Right lobe of liver (tissue), 6 donors: ENCODE results near the gene BRAP. TPM values are rescaled to one million over a fixed set of nuclear protein-coding genes. Genes with fewer than 3 reads are reported as not detected.
"Not testable (repeated sequence)": the region's sequence is repeated elsewhere in the genome, so short reads cannot be mapped to it uniquely, and the experiment has no call there.

Source experiments
- ATAC-seq, 4 donors: fragments of 200-7000 bp; cut with Tn5 transposase; one replicate each; pipeline ENCODE4 v1.9.1; 2020; ENCODE audit warnings: mild to moderate bottlenecking in 4 of 4, moderate library complexity in 4 of 4
- DNase-seq, 3 donors: peaks; one replicate each; pipeline ENCODE4 v3.0.0-alpha.2; 2020
- H3K27ac ChIP-seq, 3 donors: fragments of 200-600 bp; one replicate each; pipeline ENCODE4 v1.8.0; 2022
- H3K27me3 ChIP-seq, 2 donors: fragments of 200-600 bp; one replicate each; pipeline ENCODE4 v1.8.0; 2022
- H3K36me3 ChIP-seq, 4 donors: fragments of 200-600 bp; sonication (generic) in 1 of 4; one replicate each; pipeline versions ENCODE4 v1.5.1 to v1.8.0; 2017 to 2022; ENCODE audit warnings: control low read depth in 1 of 4
- H3K4me1 ChIP-seq, 4 donors: fragments of 200-600 bp; sonication (generic) in 1 of 4; one replicate each; pipeline versions ENCODE4 v1.5.1 to v1.8.0; 2017 to 2022; ENCODE audit warnings: control low read depth in 1 of 4
- H3K4me3 ChIP-seq, 3 donors: fragments of 200-600 bp; one replicate each; pipeline ENCODE4 v1.8.0; 2022
- H3K9me3 ChIP-seq, 4 donors: fragments of 200-600 bp; sonication (generic) in 1 of 4; one replicate each; pipeline versions ENCODE4 v1.5.1 to v1.8.0; 2017 to 2022; ENCODE audit warnings: control low read depth in 1 of 4
- CTCF ChIP-seq, 4 donors: fragments of 200-600 bp in 3 of 4; fragments of 450-650 bp in 1 of 4; IDR thresholded peaks; one replicate each; pipeline versions ENCODE4 v1.5.1 to v1.8.0; 2016 to 2022; ENCODE audit warnings: antibody characterized with exemption in 4 of 4, mild to moderate bottlenecking in 2 of 4
- POLR2A ChIP-seq: fragments of 450-650 bp; IDR thresholded peaks from one replicate; pipeline ENCODE4 v1.6.1; 2017; ENCODE audit warnings: antibody characterized with exemption, mild to moderate bottlenecking
- WGBS: methylation state at CpG from one replicate; pipeline ENCODE4 v1.1.6; 2018; ENCODE audit warnings: low coverage, low lambda C conversion rate; ENCODE audit not compliant: insufficient coverage; ENCODE audit errors: missing lambda C conversion rate; 5-methylcytosine and 5-hydroxymethylcytosine counted together
- intact Hi-C, 2 donors: fragments of 100-400 bp; cut with DNase I; formaldehyde crosslinking; loops; one replicate each; pipeline versions ENCODE4 v1.11.2 to v1.14.1; 2022
- long read RNA-seq: library from polyadenylated mRNA; unstranded; transcript quantifications from one replicate; pipeline ENCODE4 v2.0.0, GENCODE V29; 2019
- total RNA-seq, 6 experiments: library from RNA; depleted of rRNA in 2 of 6; stranded (reverse); fragments of >200 nt in 2 of 6; fragmentation: NEBNext Ultra II Directional in 3 of 6; extraction: Animal tissue kit (Norgen Biotek cat#: 25700) in 3 of 6; gene quantifications; one replicate each; pipeline versions ENCODE4 v1.1.0 to v1.2.4, GENCODE V29; 2016 to 2023
- donor health status: DM: no; HTN: yes; CAD: no.
- donor health status: DM: no; HTN: no; CAD: no.
- donor health status: DM: no; HTN: no; CAD: no.
- donor health status: DM: no; HTN: yes; CAD: no.
- donor health status: DM: no; HTN: yes; CAD: no.

The BRAP gene
- total RNA-seq, result 1 to 10 TPM; 5.3 to 8.1 (median 7.5) TPM
- long read RNA-seq, result 0 reads

- Histone ChIP-seq H3K27ac (peak within 1 kb of the TSS; percentile 61 to 82 (median 74)), H3K4me1 (peaks cover 0 to 20% (median 6%) of the 10 kb centered on the region in 4 donors), H3K4me3 (peak within 1 kb of the TSS; percentile 87 to 95 (median 92)), H3K27me3 (no peaks in the 10 kb centered on the region), H3K9me3 (no peaks in the 10 kb centered on the region), H3K36me3 (peaks cover 0 to 20% (median 5%) of the 10 kb centered on the region in 4 donors)
- intact Hi-C loops, result no loop called here
- TF ChIP-seq POLR2A (peak; percentile 74), CTCF (IDR thresholded peaks at IDR 0.05) (peak in 1 of 4 donors; percentile 8)
- ATAC-seq (peak; percentile 93 to 96 (median 94)), DNase-seq (peak; percentile 92 to 95 (median 94))
- 0% methylated on average over 11 of the region's 63 CpGs for WGBS
Measured at GRCh38 chr12:111685811-111686573, at the start of gene BRAP, which contains the start of gene ACAD10. Gene BRAP, minus strand, starts transcription at chr12:111685956. Its CDS starts 164 bp downstream, at chr12:111685792. Gene ACAD10, plus strand, starts transcription at chr12:111686053. Its CDS starts 6,657 bp downstream, at chr12:111692710.

GRCh38 chr12:111733340-111733915 is 47.7 kb upstream of the BRAP start:
- no peaks in the 10 kb centered on the region for H3K27me3 ChIP-seq
- no peak overlapping the region for H3K4me3 ChIP-seq
- TF ChIP-seq POLR2A, result no peak
- DNase-seq, result no peak
- intact Hi-C loops, result no loop called here
- H3K36me3 ChIP-seq, result peaks cover 0 to 38% (median 6%) of the 10 kb centered on the region in 4 donors
- no peak for ATAC-seq
- H3K27ac ChIP-seq, result no peak overlapping the region
- no peaks in the 10 kb centered on the region for H3K4me1 ChIP-seq
- 84% methylated on average over 3 of the region's 8 CpGs for WGBS
- no peaks in the 10 kb centered on the region for H3K9me3 ChIP-seq

GRCh38 chr12:111732786-111733185 is 47.0 kb upstream of the BRAP start:
- ATAC-seq, result no peak
- intact Hi-C loops, result no loop called here
- Histone ChIP-seq H3K36me3 (peaks cover 0 to 35% (median 6%) of the 10 kb centered on the region in 4 donors), H3K27ac (no peak overlapping the region), H3K27me3 (no peaks in the 10 kb centered on the region), H3K9me3 (no peaks in the 10 kb centered on the region), H3K4me1 (no peaks in the 10 kb centered on the region), H3K4me3 (no peak overlapping the region)
- no peak for TF ChIP-seq POLR2A
- TF ChIP-seq CTCF (IDR thresholded peaks at IDR 0.05), result no peak
- WGBS, result 52% methylated on average over 3 of the region's 4 CpGs
- DNase-seq, result peak in 1 of 3 donors; percentile 8

GRCh38 chr12:111730420-111730819 is 44.7 kb upstream of the BRAP start:
- Histone ChIP-seq H3K27ac (no peak overlapping the region), H3K36me3 (peaks cover 0 to 19% (median 4%) of the 10 kb centered on the region in 4 donors), H3K4me3 (no peak overlapping the region), H3K27me3 (no peaks in the 10 kb centered on the region), H3K4me1 (no peaks in the 10 kb centered on the region), H3K9me3 (no peaks in the 10 kb centered on the region)
- DNase-seq (peak in 1 of 3 donors; percentile 1), ATAC-seq (no peak)
- 89% methylated on average over 8 of the region's 9 CpGs for WGBS
- TF ChIP-seq CTCF (IDR thresholded peaks at IDR 0.05) (no peak), POLR2A (no peak)
- intact Hi-C loops, result no loop called here

GRCh38 chr12:111728795-111729194 is 43.0 kb upstream of the BRAP start:
- no CpG with 5 or more reads among the region's 2 CpGs for WGBS
- H3K4me3 ChIP-seq, result no peak overlapping the region
- intact Hi-C loops, result no loop called here
- H3K4me1 ChIP-seq, result no peaks in the 10 kb centered on the region
- no peak overlapping the region for H3K27ac ChIP-seq
- TF ChIP-seq POLR2A (no peak), CTCF (IDR thresholded peaks at IDR 0.05) (no peak)
- DNase-seq (peak in 1 of 3 donors; percentile 1), ATAC-seq (no peak)
- H3K27me3 ChIP-seq, result no peaks in the 10 kb centered on the region
- no peaks in the 10 kb centered on the region for H3K9me3 ChIP-seq
- peaks cover 0 to 12% (median 4%) of the 10 kb centered on the region in 4 donors for H3K36me3 ChIP-seq

- H3K4me3 ChIP-seq, H3K27me3 ChIP-seq, H3K4me1 ChIP-seq, intact Hi-C loops, H3K9me3 ChIP-seq, ATAC-seq, H3K27ac ChIP-seq: not testable (repeated sequence)
- H3K36me3 ChIP-seq, result peaks cover 0 to 29% (median 10%) of the 10 kb centered on the region in 4 donors
- 100% methylated on average over 6 of the region's 46 CpGs for WGBS
- peak in 1 of 3 donors; percentile 27 for DNase-seq
Measured at GRCh38 chr12:111723646-111724360, 38.0 kb upstream of the BRAP start.
